Liver (tissue), 3 donors: ENCODE data around the gene UNC5A.

Experiments used
- ATF3 ChIP-seq: IDR thresholded peaks from 2 replicates; pipeline ENCODE4 v1.6.1; 2016; ENCODE audit warnings: antibody characterized with exemption
- EGR1 ChIP-seq, 2 donors: IDR thresholded peaks; 2 replicates each; pipeline ENCODE4 v1.6.1; 2016 to 2018; ENCODE audit warnings: antibody characterized with exemption in 2 of 2, low read depth in 2 of 2
- MAX ChIP-seq: IDR thresholded peaks from 2 replicates; pipeline ENCODE4 v1.6.1; 2016; ENCODE audit warnings: antibody characterized with exemption
- RAD21 ChIP-seq, 2 donors: IDR thresholded peaks; 2 replicates each; pipeline ENCODE4 v1.6.1; 2016; ENCODE audit warnings: antibody characterized with exemption in 2 of 2, mild to moderate bottlenecking in 2 of 2
- RXRA ChIP-seq, 2 donors: IDR thresholded peaks; 2 replicates each; pipeline ENCODE4 v1.6.1; 2017 to 2018; ENCODE audit warnings: antibody characterized with exemption in 2 of 2, mild to moderate bottlenecking in 1 of 2
- YY1 ChIP-seq: IDR thresholded peaks from 2 replicates; pipeline ENCODE4 v1.6.1; 2016; ENCODE audit warnings: antibody characterized with exemption, mild to moderate bottlenecking
- TF ChIP-seq, protein P1 (sequence below): IDR thresholded peaks from 2 replicates; pipeline ENCODE4 v1.6.1; 2016; ENCODE audit warnings: antibody characterized with exemption
- TF ChIP-seq, protein P2 (sequence below): fragments of 150-350 bp; IDR thresholded peaks from 2 replicates; pipeline ENCODE4 v1.5.1; 2017; ENCODE audit warnings: improper control_type of control experiment, low read depth, low read length; ENCODE audit not compliant: missing input control
- donor health status: healthy.
- donor health status: healthy.

DNA sequence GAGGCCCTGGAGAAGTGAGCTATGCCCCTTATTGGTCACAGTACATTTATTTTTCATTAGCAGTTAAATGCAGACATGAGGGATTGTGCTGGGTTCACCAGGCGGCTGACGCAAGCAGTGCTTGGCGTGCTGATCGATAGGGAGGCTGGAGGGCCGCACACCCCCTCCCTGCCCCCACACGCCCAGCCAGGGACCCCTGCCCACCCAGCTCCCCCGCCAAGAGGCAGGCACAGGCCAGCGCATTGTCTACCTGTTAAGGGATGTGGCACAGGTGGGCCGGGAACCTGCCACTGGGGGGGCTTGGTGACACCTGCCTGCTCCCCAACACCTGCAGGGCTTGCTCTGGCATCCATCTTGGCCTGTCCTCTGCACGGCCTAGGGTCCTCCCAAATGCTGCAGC, 49.6 kb downstream of the UNC5A start:
- no peak for TF ChIP-seq MAX
- TF ChIP-seq ATF3, result no peak
- TF ChIP-seq, protein P1, sequence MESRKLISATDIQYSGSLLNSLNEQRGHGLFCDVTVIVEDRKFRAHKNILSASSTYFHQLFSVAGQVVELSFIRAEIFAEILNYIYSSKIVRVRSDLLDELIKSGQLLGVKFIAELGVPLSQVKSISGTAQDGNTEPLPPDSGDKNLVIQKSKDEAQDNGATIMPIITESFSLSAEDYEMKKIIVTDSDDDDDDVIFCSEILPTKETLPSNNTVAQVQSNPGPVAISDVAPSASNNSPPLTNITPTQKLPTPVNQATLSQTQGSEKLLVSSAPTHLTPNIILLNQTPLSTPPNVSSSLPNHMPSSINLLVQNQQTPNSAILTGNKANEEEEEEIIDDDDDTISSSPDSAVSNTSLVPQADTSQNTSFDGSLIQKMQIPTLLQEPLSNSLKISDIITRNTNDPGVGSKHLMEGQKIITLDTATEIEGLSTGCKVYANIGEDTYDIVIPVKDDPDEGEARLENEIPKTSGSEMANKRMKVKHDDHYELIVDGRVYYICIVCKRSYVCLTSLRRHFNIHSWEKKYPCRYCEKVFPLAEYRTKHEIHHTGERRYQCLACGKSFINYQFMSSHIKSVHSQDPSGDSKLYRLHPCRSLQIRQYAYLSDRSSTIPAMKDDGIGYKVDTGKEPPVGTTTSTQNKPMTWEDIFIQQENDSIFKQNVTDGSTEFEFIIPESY, result no peak
- TF ChIP-seq, protein P2, sequence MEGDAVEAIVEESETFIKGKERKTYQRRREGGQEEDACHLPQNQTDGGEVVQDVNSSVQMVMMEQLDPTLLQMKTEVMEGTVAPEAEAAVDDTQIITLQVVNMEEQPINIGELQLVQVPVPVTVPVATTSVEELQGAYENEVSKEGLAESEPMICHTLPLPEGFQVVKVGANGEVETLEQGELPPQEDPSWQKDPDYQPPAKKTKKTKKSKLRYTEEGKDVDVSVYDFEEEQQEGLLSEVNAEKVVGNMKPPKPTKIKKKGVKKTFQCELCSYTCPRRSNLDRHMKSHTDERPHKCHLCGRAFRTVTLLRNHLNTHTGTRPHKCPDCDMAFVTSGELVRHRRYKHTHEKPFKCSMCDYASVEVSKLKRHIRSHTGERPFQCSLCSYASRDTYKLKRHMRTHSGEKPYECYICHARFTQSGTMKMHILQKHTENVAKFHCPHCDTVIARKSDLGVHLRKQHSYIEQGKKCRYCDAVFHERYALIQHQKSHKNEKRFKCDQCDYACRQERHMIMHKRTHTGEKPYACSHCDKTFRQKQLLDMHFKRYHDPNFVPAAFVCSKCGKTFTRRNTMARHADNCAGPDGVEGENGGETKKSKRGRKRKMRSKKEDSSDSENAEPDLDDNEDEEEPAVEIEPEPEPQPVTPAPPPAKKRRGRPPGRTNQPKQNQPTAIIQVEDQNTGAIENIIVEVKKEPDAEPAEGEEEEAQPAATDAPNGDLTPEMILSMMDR, result no peak
- no peak for TF ChIP-seq YY1
- no peak for TF ChIP-seq RAD21 (IDR thresholded peaks at IDR 0.05)
- no peak for TF ChIP-seq EGR1 (IDR thresholded peaks at IDR 0.05; ENCODE audit: low read depth in 2 of 2)
- no peak for TF ChIP-seq RXRA (IDR thresholded peaks at IDR 0.05)
